Fibroblast of lung (primary cell): ENCODE results near the gene SPRY2. TPM values are rescaled to one million over a fixed set of nuclear protein-coding genes. Genes with fewer than 3 reads are reported as not detected.

Source experiments
- DNase-seq, 2 donors: peaks; one replicate each; pipeline versions ENCODE4 v3.0.0 to v3.0.0-alpha.2; 2010; ENCODE audit warnings: low read depth in 2 of 2
- H2AFZ ChIP-seq: 2 replicates; pipeline ENCODE4 v1.5.1; 2012; ENCODE audit warnings: low read length, control low read depth, inconsistent platforms
- H3K27ac ChIP-seq: 2 replicates; pipeline ENCODE4 v1.5.1; 2011; ENCODE audit warnings: low read length, control low read depth; ENCODE audit not compliant: insufficient read depth
- H3K27me3 ChIP-seq: 2 replicates; pipeline ENCODE4 v1.5.1; 2011; ENCODE audit warnings: mild to moderate bottlenecking, low read length; ENCODE audit not compliant: control insufficient read depth, insufficient read depth
- H3K36me3 ChIP-seq: 2 replicates; pipeline ENCODE4 v1.5.1; 2011; ENCODE audit warnings: low read length; ENCODE audit not compliant: control insufficient read depth, insufficient read depth
- H3K4me1 ChIP-seq: 2 replicates; pipeline ENCODE4 v1.5.1; 2011; ENCODE audit warnings: low read length; ENCODE audit not compliant: control insufficient read depth, insufficient read depth; ENCODE audit errors: extremely low read depth
- H3K4me2 ChIP-seq: 2 replicates; pipeline ENCODE4 v1.5.1; 2011; ENCODE audit warnings: low read length, control low read depth; ENCODE audit not compliant: insufficient read depth; ENCODE audit errors: extremely low read depth
- H3K4me3 ChIP-seq, 4 experiments: fragments of 200-600 bp in 1 of 4; sonication (generic) in 1 of 4; replicated peaks in 1 of 4; 2 replicates each; pipeline ENCODE4 v1.5.1; 2011 to 2016; ENCODE audit warnings: low read length in 4 of 4, low read depth in 3 of 4, mild to moderate bottlenecking in 3 of 4, control low read depth in 2 of 4, inconsistent platforms in 1 of 4, mixed read lengths in 1 of 4; ENCODE audit not compliant: insufficient read depth in 1 of 4; ENCODE audit errors: control extremely low read depth in 1 of 4
- H3K79me2 ChIP-seq: 2 replicates; pipeline ENCODE4 v1.5.1; 2012; ENCODE audit warnings: mild to moderate bottlenecking, low read length, inconsistent platforms; ENCODE audit not compliant: control insufficient read depth, insufficient read depth
- H3K9ac ChIP-seq: 2 replicates; pipeline ENCODE4 v1.5.1; 2011; ENCODE audit warnings: mild to moderate bottlenecking, low read length, control low read depth; ENCODE audit not compliant: insufficient read depth
- H3K9me3 ChIP-seq: 2 replicates; pipeline ENCODE4 v1.5.1; 2012; ENCODE audit warnings: low read depth, low read length; ENCODE audit not compliant: control insufficient read depth, insufficient read depth
- H4K20me1 ChIP-seq: 2 replicates; pipeline ENCODE4 v1.5.1; 2011; ENCODE audit warnings: low read length; ENCODE audit not compliant: control insufficient read depth, insufficient read depth; ENCODE audit errors: extremely low read depth
- CTCF ChIP-seq, 2 donors: IDR thresholded peaks in 1 of 2; conservative IDR thresholded peaks in 1 of 2; 1 replicate in 1 of 2; 2 replicates in 1 of 2; pipeline ENCODE4 v1.5.1; 2011 to 2012; ENCODE audit warnings: low read length in 2 of 2, control low read depth in 1 of 2, inconsistent platforms in 1 of 2, low read depth in 1 of 2, mild to moderate bottlenecking in 1 of 2
- EZH2 ChIP-seq: IDR thresholded peaks from 2 replicates; pipeline ENCODE4 v1.5.1; 2012; ENCODE audit warnings: low read length, control low read depth, mild to moderate bottlenecking; ENCODE audit errors: missing control alignments
- polyA plus RNA-seq, 2 donors: library from polyadenylated mRNA; depleted of rRNA in 1 of 2; stranded (reverse) in 1 of 2; unstranded in 1 of 2; fragments of >200 nt; gene quantifications; 2 replicates each; pipeline ENCODE4 v1.2.1, GENCODE V29; 2011 to 2012; ENCODE audit warnings: missing spikeins in 1 of 2
- total RNA-seq: library from RNA; depleted of rRNA; stranded (reverse); fragments of >200 nt; gene quantifications from 2 replicates; pipeline ENCODE4 v1.2.1, GENCODE V29; 2014

Gene SPRY2
- total and polyA plus RNA-seq, 2 donors (not counting 1 experiment from before 2014, with no cell fraction given), result 13.0 to 16.2 TPM

- H3K27ac ChIP-seq, result no peak overlapping the region
- no peak for TF ChIP-seq CTCF (conservative IDR thresholded peaks at IDR 0.05 in 1 of 2, IDR thresholded peaks at IDR 0.05 in 1 of 2; ENCODE audit: low read depth in 1 of 2, low read length in 2 of 2)
- TF ChIP-seq EZH2, result no peak
- DNase-seq, result peak; percentile 28 to 35
- no peak overlapping the region for H3K4me3 ChIP-seq
- no peaks in the 10 kb centered on the region for H3K36me3 ChIP-seq
- no peaks in the 10 kb centered on the region for H3K4me1 ChIP-seq
- no peaks in the 10 kb centered on the region for H4K20me1 ChIP-seq
- no peaks in the 10 kb centered on the region for H3K79me2 ChIP-seq
- H3K4me2 ChIP-seq, result no peak overlapping the region
- H2AFZ ChIP-seq, result no peak overlapping the region
- no peaks in the 10 kb centered on the region for H3K9me3 ChIP-seq
- no peaks in the 10 kb centered on the region for H3K27me3 ChIP-seq
- no peak overlapping the region for H3K9ac ChIP-seq
Measured at GRCh38 chr13:80312967-80313366, 28.0 kb downstream of the SPRY2 start.

DNA sequence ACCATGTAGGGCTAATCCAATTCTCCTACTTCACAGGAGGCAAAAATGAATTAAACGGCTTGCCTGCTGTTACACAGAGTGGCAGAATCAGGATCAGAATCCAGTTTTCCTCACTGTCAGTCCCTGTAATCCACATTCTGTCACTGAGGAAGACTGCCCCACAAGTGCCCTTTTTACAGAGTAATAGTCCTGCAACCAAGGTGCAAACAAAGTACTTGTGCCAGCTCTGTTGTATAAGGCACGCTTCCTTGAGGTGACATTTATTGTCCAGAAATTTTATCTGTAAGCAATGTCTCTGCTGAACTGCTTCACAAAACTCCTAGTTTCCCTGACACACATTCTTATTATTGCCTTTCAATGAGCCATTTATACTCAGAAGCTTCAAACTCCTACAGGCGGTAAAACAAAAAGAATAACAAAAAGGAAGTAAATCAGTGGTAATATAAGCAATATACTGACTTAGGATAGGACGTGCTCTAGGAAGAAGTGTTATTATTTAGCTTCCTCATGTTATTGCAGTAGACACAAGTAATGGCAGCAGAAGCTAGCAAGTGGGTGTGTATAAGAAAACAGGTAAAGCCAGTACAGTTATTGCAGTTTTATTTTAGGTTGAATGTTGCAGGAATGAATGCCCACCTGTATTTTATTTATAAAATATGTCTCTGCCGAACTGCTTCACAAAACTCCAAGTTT, 28.8 kb downstream of the SPRY2 start:
- no peak overlapping the region for H2AFZ ChIP-seq
- no peaks in the 10 kb centered on the region for H3K9me3 ChIP-seq
- no peaks in the 10 kb centered on the region for H3K4me1 ChIP-seq
- no peak overlapping the region for H3K4me3 ChIP-seq
- no peak overlapping the region for H3K9ac ChIP-seq
- no peaks in the 10 kb centered on the region for H3K36me3 ChIP-seq
- no peak overlapping the region for H3K27ac ChIP-seq
- DNase-seq, result no peak
- H3K27me3 ChIP-seq, result no peaks in the 10 kb centered on the region
- H3K4me2 ChIP-seq, result no peak overlapping the region
- TF ChIP-seq EZH2 (no peak), CTCF (conservative IDR thresholded peaks at IDR 0.05 in 1 of 2, IDR thresholded peaks at IDR 0.05 in 1 of 2; ENCODE audit: low read depth in 1 of 2, low read length in 2 of 2) (no peak)
- no peaks in the 10 kb centered on the region for H4K20me1 ChIP-seq
- no peaks in the 10 kb centered on the region for H3K79me2 ChIP-seq

GRCh38 chr13:80309926-80310325, 31.0 kb downstream of the SPRY2 start:
- no peak overlapping the region for H3K27ac ChIP-seq

More at GRCh38 chr13:80309926-80310325, 31.0 kb downstream of the SPRY2 start:
- Histone ChIP-seq H3K27me3 (no peaks in the 10 kb centered on the region), H3K79me2 (no peaks in the 10 kb centered on the region), H2AFZ (no peak overlapping the region), H3K4me1 (no peaks in the 10 kb centered on the region), H3K9ac (no peak overlapping the region), H3K36me3 (no peaks in the 10 kb centered on the region), H3K9me3 (no peaks in the 10 kb centered on the region), H3K4me3 (no peak overlapping the region), H3K4me2 (no peak overlapping the region), H4K20me1 (no peaks in the 10 kb centered on the region)
- TF ChIP-seq EZH2 (no peak), CTCF (conservative IDR thresholded peaks at IDR 0.05 in 1 of 2, IDR thresholded peaks at IDR 0.05 in 1 of 2; ENCODE audit: low read depth in 1 of 2, low read length in 2 of 2) (no peak)
- DNase-seq, result no peak
